Kidney (tissue), 14 donors: ENCODE results near the gene CCDC102B. TPM values are rescaled to one million over a fixed set of nuclear protein-coding genes. Genes with fewer than 3 reads are reported as not detected.

Experiments
- DNase-seq, 5 donors: peaks; one replicate each; pipeline ENCODE4 v3.0.0-alpha.2; 2013 to 2020
- FAIRE-seq: peaks from 2 replicates; lab custom pipeline; 2012; peaks lifted over from hg19 to GRCh38; lab: Jason Lieb, UNC
- H3K27ac ChIP-seq, 2 donors: one replicate each; pipeline ENCODE4 v1.7.0; 2013; ENCODE audit warnings: low read depth in 2 of 2, low read length in 2 of 2, inconsistent platforms in 1 of 2
- H3K27me3 ChIP-seq: one replicate; pipeline ENCODE4 v1.7.1; 2013; ENCODE audit warnings: low read length, inconsistent platforms; ENCODE audit not compliant: control insufficient read depth, insufficient read depth
- H3K36me3 ChIP-seq, 3 donors: one replicate each; pipeline versions ENCODE4 v1.7.0 to v1.7.1; 2013; ENCODE audit warnings: low read length in 3 of 3, control low read depth in 1 of 3, inconsistent platforms in 1 of 3; ENCODE audit not compliant: insufficient read depth in 3 of 3, control insufficient read depth in 2 of 3
- H3K4me1 ChIP-seq, 3 donors: one replicate each; pipeline versions ENCODE4 v1.7.0 to v1.7.1; 2013; ENCODE audit warnings: low read length in 3 of 3, inconsistent platforms in 1 of 3, low read depth in 1 of 3; ENCODE audit not compliant: control insufficient read depth in 2 of 3, insufficient read depth in 2 of 3
- H3K4me3 ChIP-seq, 3 donors: one replicate each; pipeline versions ENCODE4 v1.7.0 to v1.8.1; 2013; ENCODE audit warnings: low read length in 3 of 3, control low read depth in 1 of 3, inconsistent platforms in 1 of 3
- H3K9ac ChIP-seq, 3 donors: one replicate each; pipeline versions ENCODE4 v1.7.0 to v1.7.1; 2013; ENCODE audit warnings: low read length in 3 of 3, control low read depth in 1 of 3, inconsistent platforms in 1 of 3
- H3K9me3 ChIP-seq, 3 donors: one replicate each; pipeline versions ENCODE4 v1.7.0 to v1.7.1; 2013; ENCODE audit warnings: low read length in 3 of 3, control low read depth in 1 of 3, inconsistent platforms in 1 of 3; ENCODE audit not compliant: control insufficient read depth in 2 of 3, insufficient read depth in 1 of 3
- intact Hi-C: fragments of 100-400 bp; cut with DNase I; formaldehyde crosslinking; loops from one replicate; pipeline ENCODE4 v1.11.1; 2022
- polyA plus RNA-seq: library from polyadenylated mRNA; stranded (reverse); fragments of 350-450 nt; fragmentation: Illumina TruSeq; extraction: RNeasy Lipid Tissue Mini Kit (QIAGEN cat#74804); gene quantifications from one replicate; pipeline ENCODE4 v1.2.3, GENCODE V29; 2014; ENCODE audit warnings: low read depth, low replicate concordance; ENCODE audit not compliant: insufficient read depth
- total RNA-seq: library from RNA; stranded (reverse); fragmentation: NEBNext Ultra II Directional; extraction: Animal tissue kit (Norgen Biotek cat#: 25700); gene quantifications from one replicate; pipeline ENCODE4 v1.2.1, GENCODE V29; 2021
- TF ChIP-seq, protein P1 (sequence below): IDR thresholded peaks from 3 replicates; pipeline ENCODE4 v1.5.1; 2012; ENCODE audit warnings: mild to moderate bottlenecking, moderate library complexity, borderline replicate concordance; ENCODE audit not compliant: insufficient read depth; ENCODE audit errors: extremely low read depth
- donor health status: control.
- donor health status: control.
- donor health status: control.
- donor health status: control.
- donor health status: control.
- donor health status: DM: yes; HTN: yes; CAD: no.
- donor health status: Normal renal cell carcinoma (clear cell type).

The CCDC102B gene
- total and polyA plus RNA-seq, 2 donors from 2014 or later = 3.6 to 6.8 TPM

- FAIRE-seq (no peak), DNase-seq (no peak)
- no peaks in the 10 kb centered on the region for H3K27me3 ChIP-seq
- TF ChIP-seq, protein P1, sequence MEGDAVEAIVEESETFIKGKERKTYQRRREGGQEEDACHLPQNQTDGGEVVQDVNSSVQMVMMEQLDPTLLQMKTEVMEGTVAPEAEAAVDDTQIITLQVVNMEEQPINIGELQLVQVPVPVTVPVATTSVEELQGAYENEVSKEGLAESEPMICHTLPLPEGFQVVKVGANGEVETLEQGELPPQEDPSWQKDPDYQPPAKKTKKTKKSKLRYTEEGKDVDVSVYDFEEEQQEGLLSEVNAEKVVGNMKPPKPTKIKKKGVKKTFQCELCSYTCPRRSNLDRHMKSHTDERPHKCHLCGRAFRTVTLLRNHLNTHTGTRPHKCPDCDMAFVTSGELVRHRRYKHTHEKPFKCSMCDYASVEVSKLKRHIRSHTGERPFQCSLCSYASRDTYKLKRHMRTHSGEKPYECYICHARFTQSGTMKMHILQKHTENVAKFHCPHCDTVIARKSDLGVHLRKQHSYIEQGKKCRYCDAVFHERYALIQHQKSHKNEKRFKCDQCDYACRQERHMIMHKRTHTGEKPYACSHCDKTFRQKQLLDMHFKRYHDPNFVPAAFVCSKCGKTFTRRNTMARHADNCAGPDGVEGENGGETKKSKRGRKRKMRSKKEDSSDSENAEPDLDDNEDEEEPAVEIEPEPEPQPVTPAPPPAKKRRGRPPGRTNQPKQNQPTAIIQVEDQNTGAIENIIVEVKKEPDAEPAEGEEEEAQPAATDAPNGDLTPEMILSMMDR = no peak
- no peaks in the 10 kb centered on the region for H3K9me3 ChIP-seq
- no peak overlapping the region for H3K4me3 ChIP-seq
- intact Hi-C loops = no loop called here
- no peaks in the 10 kb centered on the region for H3K36me3 ChIP-seq
- no peak overlapping the region for H3K27ac ChIP-seq
- no peak overlapping the region for H3K9ac ChIP-seq
- no peaks in the 10 kb centered on the region for H3K4me1 ChIP-seq
Measured at GRCh38 chr18:68822926-68823325, 25.0 kb downstream of the CCDC102B start.

GRCh38 chr18:68826121-68826520, 28.2 kb downstream of the CCDC102B start:
- TF ChIP-seq, protein P1 = no peak
- H3K36me3 ChIP-seq = no peaks in the 10 kb centered on the region
- no peaks in the 10 kb centered on the region for H3K4me1 ChIP-seq
- H3K27me3 ChIP-seq = no peaks in the 10 kb centered on the region
- FAIRE-seq (no peak), DNase-seq (no peak)
- no peak overlapping the region for H3K9ac ChIP-seq
- no peaks in the 10 kb centered on the region for H3K9me3 ChIP-seq
- intact Hi-C loops = no loop called here
- no peak overlapping the region for H3K4me3 ChIP-seq
- no peak overlapping the region for H3K27ac ChIP-seq

DNA sequence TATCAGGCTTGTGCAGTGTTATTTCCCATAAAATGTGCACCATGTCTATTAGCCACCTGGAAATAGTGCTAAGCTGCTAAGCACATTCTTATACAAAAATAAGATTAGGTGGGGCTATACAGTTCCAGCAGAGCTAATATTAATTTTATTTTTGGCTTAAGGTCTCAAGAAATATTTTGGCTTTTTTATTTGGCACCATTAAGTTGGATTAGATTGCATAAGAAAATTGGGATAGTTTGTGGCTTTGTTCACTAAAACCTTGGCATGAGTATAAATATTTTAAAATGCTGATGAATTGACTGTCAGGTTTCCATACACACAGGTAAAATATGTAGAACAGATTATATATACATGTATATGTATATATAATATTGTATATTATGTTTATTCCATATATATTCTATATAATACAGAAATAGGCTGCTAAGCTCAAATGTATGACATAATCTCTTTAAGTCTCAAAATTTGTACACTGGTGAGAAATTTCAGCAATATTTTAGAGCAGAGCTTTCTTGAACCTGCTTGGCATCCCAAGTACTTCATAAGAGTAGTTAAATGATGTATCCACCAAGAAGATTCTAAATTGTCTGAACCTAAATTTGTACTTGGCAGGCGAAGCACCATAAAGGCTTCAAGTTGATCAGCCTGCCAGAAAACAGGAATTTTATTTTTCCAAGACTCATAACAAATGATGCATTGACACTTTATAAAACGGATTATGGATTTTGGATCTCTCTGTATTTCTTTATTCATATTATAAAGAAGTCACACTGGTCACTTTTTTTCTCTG, 32.6 kb downstream of the CCDC102B start:
- Histone ChIP-seq H3K4me3 (no peak overlapping the region), H3K27ac (no peak overlapping the region), H3K9me3 (no peaks in the 10 kb centered on the region), H3K27me3 (no peaks in the 10 kb centered on the region), H3K36me3 (no peaks in the 10 kb centered on the region), H3K9ac (no peak overlapping the region), H3K4me1 (no peaks in the 10 kb centered on the region)
- DNase-seq = no peak
- no peak for FAIRE-seq
- intact Hi-C loops = no loop called here
- TF ChIP-seq, protein P1 = no peak
